LNCaP clone FGC (cell line): ENCODE data around the gene ZNF786.
"Not testable (repeated sequence)": the region's sequence is repeated elsewhere in the genome, so short reads cannot be mapped to it uniquely, and the experiment has no call there.

Experiments
- DNase-seq: peaks from one replicate; pipeline ENCODE4 v3.0.0-alpha.2; 2011; ENCODE audit warnings: low read depth
- H3K4me3 ChIP-seq: 2 replicates; pipeline ENCODE4 v1.5.1; 2011; ENCODE audit warnings: mild to moderate bottlenecking, low read depth, low read length, control low read depth
- TF ChIP-seq, protein P1 (sequence below): IDR thresholded peaks from 2 replicates; pipeline ENCODE4 v1.5.1; 2012; ENCODE audit warnings: mild to moderate bottlenecking; ENCODE audit not compliant: control insufficient read depth, insufficient read depth; ENCODE audit errors: extremely low read depth

The ZNF786 gene

DNA sequence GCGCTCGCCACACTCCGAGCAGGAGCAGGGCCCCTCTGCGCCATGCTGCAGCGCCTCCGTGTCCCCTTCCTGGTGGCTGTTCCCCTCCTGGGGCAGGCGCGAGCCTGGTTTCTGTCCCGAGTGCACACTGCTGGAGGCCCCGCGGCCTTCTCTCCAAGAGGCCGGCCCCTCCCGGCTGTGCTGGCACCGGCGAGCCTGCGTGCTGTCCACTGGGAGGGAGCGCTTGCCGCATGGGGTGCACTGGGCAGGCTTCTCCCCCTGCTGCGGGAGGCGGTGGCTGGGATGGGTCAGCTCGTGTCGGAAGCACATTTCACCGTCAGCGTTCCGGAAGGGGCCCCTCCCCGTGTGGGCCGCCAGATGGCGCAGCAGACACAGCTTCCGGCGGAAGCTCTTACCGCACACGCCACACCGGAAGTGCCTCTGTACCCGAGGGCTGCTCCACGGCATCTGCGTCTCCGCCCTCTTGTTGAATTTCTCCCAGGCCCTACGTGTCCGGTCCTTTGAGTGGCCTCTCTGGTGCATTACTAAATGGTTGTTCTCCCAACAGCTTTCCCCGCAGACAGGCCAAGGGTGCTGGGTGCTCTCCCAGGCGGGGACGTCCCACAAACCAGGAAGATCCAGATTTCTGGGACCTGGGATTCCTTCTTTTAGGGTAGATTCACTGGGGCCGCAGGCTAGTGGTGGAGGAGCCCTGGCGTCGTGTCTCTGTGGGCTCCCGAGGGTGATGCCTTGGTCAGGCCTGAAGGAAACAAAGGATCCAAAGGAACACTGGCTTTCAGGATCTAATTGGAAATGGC, 18.7 kb downstream of the ZNF786 start:
- no peak overlapping the region for H3K4me3 ChIP-seq
- DNase-seq = no peak
- TF ChIP-seq, protein P1, sequence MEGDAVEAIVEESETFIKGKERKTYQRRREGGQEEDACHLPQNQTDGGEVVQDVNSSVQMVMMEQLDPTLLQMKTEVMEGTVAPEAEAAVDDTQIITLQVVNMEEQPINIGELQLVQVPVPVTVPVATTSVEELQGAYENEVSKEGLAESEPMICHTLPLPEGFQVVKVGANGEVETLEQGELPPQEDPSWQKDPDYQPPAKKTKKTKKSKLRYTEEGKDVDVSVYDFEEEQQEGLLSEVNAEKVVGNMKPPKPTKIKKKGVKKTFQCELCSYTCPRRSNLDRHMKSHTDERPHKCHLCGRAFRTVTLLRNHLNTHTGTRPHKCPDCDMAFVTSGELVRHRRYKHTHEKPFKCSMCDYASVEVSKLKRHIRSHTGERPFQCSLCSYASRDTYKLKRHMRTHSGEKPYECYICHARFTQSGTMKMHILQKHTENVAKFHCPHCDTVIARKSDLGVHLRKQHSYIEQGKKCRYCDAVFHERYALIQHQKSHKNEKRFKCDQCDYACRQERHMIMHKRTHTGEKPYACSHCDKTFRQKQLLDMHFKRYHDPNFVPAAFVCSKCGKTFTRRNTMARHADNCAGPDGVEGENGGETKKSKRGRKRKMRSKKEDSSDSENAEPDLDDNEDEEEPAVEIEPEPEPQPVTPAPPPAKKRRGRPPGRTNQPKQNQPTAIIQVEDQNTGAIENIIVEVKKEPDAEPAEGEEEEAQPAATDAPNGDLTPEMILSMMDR = no peak

DNA sequence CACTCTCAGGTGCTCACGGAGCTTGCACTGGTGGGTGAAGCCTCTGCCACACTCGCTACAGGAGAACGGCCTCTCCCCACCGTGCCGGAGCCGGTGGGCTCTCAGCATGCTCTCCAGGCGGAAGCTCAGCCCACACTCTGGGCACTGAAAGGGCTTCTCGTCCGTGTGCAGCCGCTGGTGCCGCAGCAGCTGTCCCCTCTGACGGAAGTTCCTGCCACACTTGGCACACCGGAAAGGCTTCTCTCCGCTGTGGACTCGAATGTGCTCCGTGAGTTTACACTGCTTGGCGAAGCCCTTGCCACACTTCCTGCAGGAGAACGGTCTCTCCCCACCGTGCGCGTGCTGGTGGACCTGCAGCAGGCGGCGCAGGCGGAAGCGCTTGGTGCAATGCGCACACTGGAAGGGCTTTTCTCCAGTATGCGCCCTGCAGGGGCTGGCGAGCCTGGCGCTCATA, 19.3 kb downstream of the ZNF786 start:
- DNase-seq = no peak
- H3K4me3 ChIP-seq = no peak overlapping the region
- TF ChIP-seq, protein P1 = no peak

DNA sequence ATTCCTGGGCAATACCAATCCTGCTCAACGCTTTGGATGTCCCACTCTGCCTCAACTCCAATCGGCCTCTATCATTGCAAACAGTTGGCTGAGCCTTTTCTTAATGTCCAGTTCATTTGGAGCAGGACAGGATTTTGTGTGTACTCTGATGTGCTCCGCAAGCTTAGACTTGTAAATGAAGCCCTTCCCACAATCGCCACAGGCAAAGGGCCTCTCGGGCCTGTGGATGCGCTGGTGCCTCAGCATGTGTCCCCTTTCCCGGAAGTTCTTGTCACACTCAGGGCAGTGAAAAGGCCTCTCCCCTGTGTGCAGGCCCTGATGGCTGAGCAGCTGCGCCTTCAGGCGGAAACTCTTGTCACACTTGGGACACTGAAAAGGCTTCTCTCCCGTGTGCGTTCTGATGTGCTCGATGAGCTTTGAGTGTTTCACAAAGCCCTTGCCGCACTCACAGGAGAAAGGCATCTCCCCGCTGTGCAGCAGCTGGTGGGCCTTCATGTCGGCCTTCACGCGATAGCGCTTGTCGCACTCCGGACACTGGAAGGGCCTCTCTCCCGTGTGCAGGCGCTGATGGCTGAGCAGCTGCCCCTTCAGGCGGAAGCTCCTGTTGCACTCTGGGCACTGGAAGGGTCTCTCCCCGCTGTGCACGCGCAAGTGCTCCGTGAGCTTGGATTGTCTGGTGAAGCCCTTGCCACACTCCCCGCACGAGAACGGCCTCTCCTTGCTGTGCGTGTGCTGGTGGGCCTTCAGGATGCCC, 20.0 kb downstream of the ZNF786 start:
- no peak overlapping the region for H3K4me3 ChIP-seq
- DNase-seq = no peak
- TF ChIP-seq, protein P1 = no peak

DNA sequence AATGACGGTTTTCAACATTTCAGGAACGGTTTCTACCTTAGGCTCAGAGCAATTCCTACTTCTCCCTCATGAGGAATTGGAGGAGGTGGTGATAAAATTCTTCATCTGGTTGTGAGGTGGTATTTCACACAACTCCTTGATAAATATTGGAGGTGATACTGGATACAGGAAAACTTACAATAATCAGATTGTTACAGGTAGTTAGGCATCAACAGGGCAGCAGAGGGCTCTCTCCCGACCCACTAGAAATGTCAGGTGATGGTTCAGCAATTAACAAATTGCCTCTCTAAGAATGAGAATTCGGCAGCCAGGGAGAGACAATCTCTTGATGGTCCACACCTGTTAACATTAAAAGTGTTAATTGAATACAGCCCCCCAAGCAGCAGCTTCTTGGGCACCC, 22.6 kb downstream of the ZNF786 start:
- DNase-seq = no peak
- TF ChIP-seq, protein P1 = no peak
- H3K4me3 ChIP-seq = no peak overlapping the region

DNA sequence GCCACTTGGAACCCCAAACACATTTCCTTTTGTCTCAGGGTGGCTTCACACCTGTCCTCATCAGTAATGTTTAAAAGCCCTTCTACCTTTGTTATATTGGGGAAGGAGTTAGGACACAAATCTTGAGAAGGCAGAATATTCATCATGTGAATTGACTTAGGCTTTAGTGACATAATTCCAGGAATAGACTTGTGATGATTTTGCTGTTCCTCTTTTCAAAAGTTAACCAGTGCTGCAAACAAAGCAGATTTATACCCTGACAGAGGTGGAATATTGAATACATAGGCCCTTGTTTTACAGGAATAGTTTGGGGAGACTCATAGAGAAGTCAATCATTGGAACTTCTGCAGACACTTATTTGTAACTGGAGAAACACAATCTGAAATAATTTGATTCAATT, 27.0 kb downstream of the ZNF786 start:
- TF ChIP-seq, protein P1 = no peak

DNA sequence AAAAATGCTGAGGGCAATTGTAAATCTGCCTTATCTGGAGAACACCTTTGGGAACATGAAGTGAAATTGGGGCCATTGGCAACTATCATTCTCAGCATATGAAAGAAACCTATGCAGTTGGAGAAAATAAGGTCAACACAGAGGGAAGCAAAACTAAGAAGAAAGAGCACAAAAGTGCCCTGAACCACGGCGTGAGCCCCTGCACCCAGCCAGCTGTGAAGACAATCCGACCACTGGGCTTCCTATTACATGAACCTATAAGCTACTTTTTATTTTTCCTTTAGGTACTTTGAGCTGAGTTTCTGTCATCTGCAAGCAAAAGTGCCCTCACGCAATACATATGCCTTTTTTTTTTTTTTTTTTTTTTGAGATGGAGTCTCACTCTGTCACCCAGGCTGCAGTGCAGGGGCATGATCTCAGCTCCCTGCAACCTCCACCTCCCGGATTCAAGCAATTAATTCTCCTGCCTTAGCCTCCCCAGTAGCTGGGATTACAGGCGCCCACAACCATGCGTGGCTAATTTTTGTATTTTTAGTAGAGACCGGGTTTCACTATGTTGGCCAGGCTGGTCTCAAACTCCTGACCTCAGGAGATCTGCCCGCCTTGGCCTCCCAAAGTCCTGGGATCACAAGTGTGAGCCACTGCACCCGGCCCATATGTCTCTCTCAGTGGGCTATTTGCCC, 28.2 kb downstream of the ZNF786 start:
- H3K4me3 ChIP-seq, DNase-seq: not testable (repeated sequence)

More for the DNA sequence above, 27.0 kb downstream of the ZNF786 start:
- H3K4me3 ChIP-seq = no peak overlapping the region
- no peak for DNase-seq

DNA sequence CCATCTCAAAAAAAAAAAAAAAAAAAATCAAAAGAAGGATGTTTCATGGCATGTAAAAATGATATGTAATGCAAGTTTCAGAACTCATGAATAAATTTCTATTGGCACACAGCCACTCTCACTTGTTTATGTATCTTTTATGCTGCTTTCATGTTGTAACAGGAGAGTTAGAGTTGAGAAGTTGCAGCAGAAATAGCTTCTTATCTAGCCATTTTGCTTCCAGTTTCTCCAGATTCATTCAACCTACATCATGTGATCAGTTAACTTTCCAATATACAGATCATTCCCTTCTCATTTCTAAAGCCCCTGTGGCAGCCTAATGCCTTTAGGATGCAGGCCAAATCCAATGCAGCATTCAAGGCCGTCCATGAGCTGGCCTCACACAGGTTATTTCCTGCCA, 30.4 kb downstream of the ZNF786 start:
- DNase-seq = no peak
- H3K4me3 ChIP-seq = no peak overlapping the region
- TF ChIP-seq, protein P1 = no peak
